Bronchial epithelial cell (primary cell): ENCODE results near the gene PDE4B. TPM values are rescaled to one million over a fixed set of nuclear protein-coding genes. Genes with fewer than 3 reads are reported as not detected.

Source experiments
- DNase-seq: peaks from one replicate; pipeline ENCODE4 v3.0.0-alpha.2; 2010; ENCODE audit warnings: low read depth
- FAIRE-seq: peaks from 2 replicates; lab custom pipeline; 2011; peaks lifted over from hg19 to GRCh38; lab: Jason Lieb, UNC
- H3K27me3 ChIP-seq: 2 replicates; pipeline ENCODE4 v1.5.1; 2011; ENCODE audit warnings: low read length; ENCODE audit not compliant: control insufficient read depth, insufficient read depth
- H3K36me3 ChIP-seq: 2 replicates; pipeline ENCODE4 v1.5.1; 2011; ENCODE audit warnings: low read length; ENCODE audit not compliant: control insufficient read depth, insufficient read depth
- H3K4me3 ChIP-seq: 2 replicates; pipeline ENCODE4 v1.5.1; 2011; ENCODE audit warnings: mild to moderate bottlenecking, low read depth, low read length, control low read depth
- CTCF ChIP-seq: IDR thresholded peaks from 2 replicates; pipeline ENCODE4 v1.5.1; 2011; ENCODE audit warnings: mild to moderate bottlenecking, moderate library complexity, low read length, control low read depth, inconsistent platforms; ENCODE audit not compliant: insufficient read depth, severe bottlenecking
- total RNA-seq: library from RNA; depleted of rRNA; stranded (reverse); fragments of >200 nt; gene quantifications from 2 replicates; pipeline ENCODE4 v1.2.1, GENCODE V29; 2014

The PDE4B gene
- total RNA-seq, 1 donor from 2014 or later, result 0.26 TPM

- Histone ChIP-seq H3K4me3 (no peak overlapping the region), H3K36me3 (no peaks in the 10 kb centered on the region), H3K27me3 (no peaks in the 10 kb centered on the region)
- FAIRE-seq (no peak), DNase-seq (no peak)
- TF ChIP-seq CTCF, result no peak
These were observed 596.2 kb downstream of the PDE4B start for GRCh38 chr1:66388913-66389312.

- no peak for FAIRE-seq
- Histone ChIP-seq H3K4me3 (no peak overlapping the region), H3K27me3 (no peaks in the 10 kb centered on the region), H3K36me3 (no peaks in the 10 kb centered on the region)
- DNase-seq, result no peak
- no peak for TF ChIP-seq CTCF
These were observed 601.0 kb downstream of the PDE4B start for GRCh38 chr1:66393586-66394287.

GRCh38 chr1:66394603-66395002 lies 601.9 kb downstream of the PDE4B start:
- H3K27me3 ChIP-seq, result no peaks in the 10 kb centered on the region
- TF ChIP-seq CTCF, result no peak
- no peak overlapping the region for H3K4me3 ChIP-seq
- no peak for DNase-seq
- no peak for FAIRE-seq
- no peaks in the 10 kb centered on the region for H3K36me3 ChIP-seq

- Histone ChIP-seq H3K4me3 (no peak overlapping the region), H3K36me3 (no peaks in the 10 kb centered on the region), H3K27me3 (no peaks in the 10 kb centered on the region)
- no peak for TF ChIP-seq CTCF
- no peak for FAIRE-seq
- no peak for DNase-seq
These were observed 602.7 kb downstream of the PDE4B start for GRCh38 chr1:66395202-66396061.

- Histone ChIP-seq H3K36me3 (no peaks in the 10 kb centered on the region), H3K27me3 (no peaks in the 10 kb centered on the region), H3K4me3 (no peak overlapping the region)
- TF ChIP-seq CTCF, result no peak
- DNase-seq (no peak), FAIRE-seq (no peak)
These were observed 603.7 kb downstream of the PDE4B start for GRCh38 chr1:66396212-66396890.
